NCI-H526 (cell line): ENCODE results near the gene STX10.
"Not testable (repeated sequence)": the region's sequence is repeated elsewhere in the genome, so short reads cannot be mapped to it uniquely, and the experiment has no call there.

Source experiments
- DNase-seq, 2 experiments: peaks; one replicate each; lab custom pipeline; 2025; lab: John Stamatoyannopoulos, UW

STX10 gene

DNA sequence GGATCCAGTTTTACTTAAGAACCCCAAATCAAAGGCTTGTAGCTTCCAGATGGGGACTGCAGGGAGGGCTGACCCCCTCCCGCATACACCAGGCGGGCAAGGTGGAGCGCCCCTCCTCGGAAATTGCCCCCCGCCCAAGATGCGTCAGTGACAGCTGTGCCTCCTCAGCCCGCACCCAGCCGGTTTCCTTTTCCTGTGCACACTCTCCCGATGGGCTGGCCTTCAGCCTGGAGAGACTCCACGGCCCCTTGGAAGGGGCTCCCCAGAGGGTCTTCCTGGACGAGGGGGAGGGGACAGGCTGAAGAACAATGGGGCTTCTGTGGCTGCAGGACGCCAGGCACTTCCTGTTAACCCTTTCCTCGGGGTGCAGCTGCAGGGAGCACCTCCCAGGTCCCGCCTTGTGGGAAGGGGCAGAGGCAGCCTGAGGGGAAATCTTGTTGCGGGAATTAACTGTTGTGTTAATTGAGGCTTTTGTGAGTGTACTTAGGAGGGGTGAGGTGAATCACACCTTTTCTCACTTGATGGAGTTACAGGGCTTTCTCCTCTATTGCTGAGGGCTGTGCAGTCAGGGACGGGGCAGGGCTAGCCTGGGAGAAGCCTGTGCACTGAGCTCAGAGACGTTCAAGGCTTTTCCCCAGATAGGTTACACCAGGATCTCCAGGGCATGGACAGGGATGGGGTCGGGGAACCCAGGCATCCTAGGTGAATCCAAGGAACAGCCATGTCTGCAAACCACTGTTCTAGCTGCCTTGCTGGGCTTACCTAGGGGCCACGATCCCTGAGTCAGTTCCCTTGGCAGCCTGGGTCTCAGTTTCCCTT, 14.4 kb upstream of the STX10 start:
- peak; percentile 90 to 93 for DNase-seq

DNA sequence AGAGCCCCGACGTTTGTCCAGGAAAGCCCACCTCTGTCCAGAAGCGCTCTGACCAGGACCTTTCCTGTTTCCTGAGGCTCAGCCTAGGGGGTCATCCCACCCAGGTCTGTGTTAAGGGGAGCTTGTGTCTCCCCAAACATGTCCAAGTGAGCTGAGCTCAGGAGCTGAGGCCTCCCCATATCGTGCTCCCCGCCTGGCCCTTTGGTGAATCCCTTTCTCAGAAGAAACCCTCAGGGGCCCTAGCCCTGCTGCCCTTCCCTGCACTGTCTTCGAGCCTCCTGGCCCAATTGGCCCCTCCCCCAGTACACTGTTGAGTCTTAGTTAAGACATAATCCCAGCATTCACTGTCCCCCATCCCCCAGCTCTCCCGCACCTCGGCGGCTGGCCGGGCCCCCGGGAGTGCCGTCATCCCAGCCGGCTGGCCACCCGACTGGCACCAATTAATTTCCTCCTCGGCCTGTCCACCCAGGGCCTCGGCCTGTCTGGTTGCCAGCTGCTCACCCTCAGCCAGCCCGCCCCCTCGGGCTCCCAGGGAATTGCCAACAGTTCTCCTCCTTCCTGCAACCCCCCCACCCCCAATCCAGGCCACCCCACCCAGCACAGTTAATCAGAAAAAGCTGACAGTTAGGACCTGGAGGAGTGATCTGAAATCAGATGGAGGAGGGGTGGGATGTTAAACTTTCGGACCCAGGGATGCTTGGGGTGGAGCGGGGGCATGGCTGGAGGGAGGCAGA, 13.6 kb upstream of the STX10 start:
- DNase-seq: peak; percentile 69 to 70

- DNase-seq: peak; percentile 94 to 96
Observed at GRCh38 chr19:13162724-13163608, 12.8 kb upstream of the STX10 start.

GRCh38 chr19:13160557-13160956, 10.4 kb upstream of the STX10 start:
- no peak for DNase-seq

GRCh38 chr19:13159713-13160112, 9.5 kb upstream of the STX10 start:
- DNase-seq: no peak

DNA sequence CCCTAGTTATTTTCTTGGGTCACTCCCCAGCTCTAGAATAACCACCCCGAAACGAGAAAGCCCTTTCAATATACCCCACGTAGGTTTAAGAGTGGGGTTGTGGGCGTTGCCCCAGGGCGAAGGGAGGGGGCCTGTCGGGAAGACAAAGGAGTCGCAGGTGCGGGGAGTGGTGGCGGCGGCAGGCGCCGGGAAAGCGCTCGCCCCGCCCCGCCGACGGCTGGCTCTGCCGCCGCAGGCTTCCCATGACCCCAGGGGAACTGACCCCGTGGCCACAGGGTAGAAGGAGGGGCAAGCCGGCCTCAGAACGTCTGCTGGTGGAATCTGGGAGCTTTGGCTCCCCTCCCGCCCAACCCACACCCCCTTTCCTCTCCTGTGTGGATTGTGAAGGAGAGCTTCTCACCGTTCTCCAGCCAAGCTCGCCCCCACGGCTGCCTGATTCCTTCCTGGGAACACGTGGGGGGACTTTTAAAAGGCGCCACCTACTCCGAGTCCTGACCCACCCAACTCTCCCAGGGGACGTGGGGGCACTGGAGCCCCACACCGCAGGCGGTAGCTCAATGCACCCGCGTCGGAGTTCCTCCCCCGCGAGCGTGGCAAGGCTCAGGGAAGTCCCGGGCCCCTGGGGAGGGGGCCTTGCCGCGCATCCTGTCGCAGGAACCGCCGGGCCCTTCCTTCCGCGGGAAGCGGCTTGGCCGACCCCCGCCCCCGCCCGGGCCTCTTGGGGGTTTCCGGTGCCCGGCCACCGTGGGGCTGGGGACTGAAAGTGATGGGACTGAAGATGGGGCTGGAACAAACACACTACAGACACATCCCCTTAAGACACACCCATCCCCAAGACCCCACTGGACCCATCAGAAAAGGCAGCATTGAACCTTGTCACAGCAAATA, 5.5 kb upstream of the STX10 start:
- peak; percentile 56 to 86 for DNase-seq

DNA sequence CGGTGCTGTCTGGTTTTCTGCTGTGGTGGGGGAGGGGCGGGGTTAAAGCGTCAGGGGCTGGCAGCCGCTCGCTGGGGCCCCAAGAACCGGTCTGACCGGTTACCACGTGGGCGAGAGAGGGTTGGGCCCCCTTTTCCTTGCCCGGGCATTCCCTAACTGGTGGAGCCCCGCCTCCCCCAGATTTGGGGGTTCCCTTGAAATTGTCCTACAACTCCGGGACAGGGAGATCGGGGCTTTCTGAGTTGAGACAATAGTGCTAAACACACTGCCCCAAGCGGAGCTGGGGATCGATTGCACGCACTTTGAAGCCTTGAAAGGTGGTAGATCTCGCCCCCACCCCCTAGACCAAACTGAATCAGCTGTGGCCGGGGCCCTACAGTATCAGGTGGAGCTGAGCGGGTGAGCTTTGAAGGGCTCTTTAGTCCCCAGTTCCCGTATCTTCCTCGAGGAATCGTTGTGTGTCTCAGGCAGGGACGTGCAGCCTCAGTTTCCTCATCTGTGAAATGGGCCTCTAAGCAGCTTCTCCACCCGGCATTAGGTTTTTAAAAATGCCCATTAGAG, 4.8 kb upstream of the STX10 start:
- DNase-seq: peak; percentile 70 to 92

GRCh38 chr19:13154241-13154778, 4.1 kb upstream of the STX10 start:
- DNase-seq: peak; percentile 52 to 61

- peak in 1 of 2 experiments; percentile 46 for DNase-seq
Observed at GRCh38 chr19:13153569-13154240, 3.5 kb upstream of the STX10 start.

- peak; percentile 73 to 94 for DNase-seq
Observed at GRCh38 chr19:13152974-13153568, 2.9 kb upstream of the STX10 start.

GRCh38 chr19:13152356-13152973, 2.3 kb upstream of the STX10 start:
- DNase-seq: no peak

GRCh38 chr19:13151605-13152355, 1.6 kb upstream of the STX10 start:
- peak; percentile 84 to 94 for DNase-seq

DNA sequence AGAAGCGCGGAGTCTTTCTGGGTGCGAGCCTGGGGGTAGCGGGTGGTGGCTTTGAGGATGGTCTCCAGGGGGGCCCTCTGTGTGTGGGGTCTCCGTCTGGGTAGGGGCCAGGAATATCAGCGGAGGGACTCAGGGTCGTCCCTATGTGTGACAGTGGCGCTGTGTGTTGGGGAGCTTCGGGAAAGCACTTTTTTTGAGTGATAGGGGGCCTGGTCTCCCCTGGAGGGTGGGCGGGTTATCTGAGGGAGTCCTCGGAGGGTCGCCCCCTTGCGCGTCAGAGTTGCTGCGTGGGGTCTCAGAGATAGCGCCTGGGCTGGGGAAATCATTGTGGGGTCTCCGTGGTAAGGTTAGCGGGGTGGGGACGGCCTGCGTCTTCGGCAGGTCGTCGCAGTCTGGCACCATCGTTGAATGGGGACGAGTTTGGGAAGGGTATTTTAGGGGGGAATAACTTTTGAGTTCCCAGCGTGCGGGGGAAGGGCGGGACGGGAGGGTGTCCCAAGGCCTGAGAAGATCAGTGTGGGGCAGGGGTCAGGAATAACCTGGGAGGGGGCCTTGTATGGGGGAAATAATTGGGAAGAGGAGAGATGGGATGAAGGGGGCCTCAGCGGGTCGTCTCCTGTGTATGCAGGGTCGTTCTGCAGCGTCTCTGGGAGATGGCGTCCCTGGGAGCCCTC, 893 bp upstream of the STX10 start:
- peak in 1 of 2 experiments; percentile 15 for DNase-seq

GRCh38 chr19:13149628-13150186, 468 bp downstream of the STX10 start:
- DNase-seq: peak; percentile 13 to 59

DNA sequence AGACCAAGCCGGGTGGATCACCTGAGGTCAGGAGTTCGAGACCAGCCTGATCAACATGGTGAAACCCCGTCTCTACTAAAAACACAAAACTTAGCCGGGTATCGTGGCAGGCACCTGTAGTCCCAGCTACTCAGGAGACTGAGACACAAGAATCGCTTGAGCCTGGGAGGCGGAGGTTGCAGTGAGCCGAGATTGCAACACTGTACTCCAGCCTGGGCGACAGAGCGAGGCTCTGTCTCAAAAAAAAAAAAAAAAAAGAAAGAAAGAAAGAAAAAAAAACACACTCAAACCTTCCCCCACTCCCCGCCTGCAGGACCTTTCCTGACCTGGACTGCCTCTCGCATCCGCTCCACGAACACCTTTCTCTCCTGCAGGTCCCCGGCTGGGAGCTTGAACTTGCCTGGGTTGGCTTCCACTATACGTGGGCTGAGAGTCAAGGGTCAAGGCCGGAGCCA, 975 bp downstream of the STX10 start:
- DNase-seq: not testable (repeated sequence)

GRCh38 chr19:13146763-13147563, 3.2 kb downstream of the STX10 start:
- DNase-seq: no peak
